ENCODE data around the gene NUP93. TPM values are rescaled to one million over a fixed set of nuclear protein-coding genes. Genes with fewer than 3 reads are reported as not detected.

NUP93 gene
- total and polyA plus RNA-seq, 2 experiments from 2014 or later: 23.5 to 35.7 TPM

- Histone ChIP-seq H3K4me3 (no peak overlapping the region), H3K79me2 (peaks cover 3% of the 10 kb centered on the region), H3K27me3 (no peaks in the 10 kb centered on the region), H3K4me2 (no peak overlapping the region), H3K9me3 (ENCODE audit: low read depth) (no peaks in the 10 kb centered on the region), H2AFZ (no peak overlapping the region), H3K4me1 (ENCODE audit: insufficient read depth) (no peaks in the 10 kb centered on the region), H3K36me3 (replicated peaks; ENCODE audit: insufficient read depth, low read depth) (no peaks in the 10 kb centered on the region), H3K9me2 (replicated peaks; ENCODE audit: insufficient read depth) (no peaks in the 10 kb centered on the region), H3K27ac (no peak overlapping the region), H4K20me1 (ENCODE audit: insufficient read depth, poor library complexity, severe bottlenecking) (no peaks in the 10 kb centered on the region)
- no peak for DNase-seq (ENCODE audit: low spot score)
- no peak for TF ChIP-seq EZH2phosphoT487 (IDR thresholded peaks at IDR 0.05; ENCODE audit: low read depth, severe bottlenecking, unreplicated experiment)
These were observed 25.1 kb downstream of the NUP93 start for GRCh38 chr16:56755038-56755437.

GRCh38 chr16:56758432-56758831 is 28.5 kb downstream of the NUP93 start:
- Histone ChIP-seq H4K20me1 (ENCODE audit: insufficient read depth, poor library complexity, severe bottlenecking) (no peaks in the 10 kb centered on the region), H3K4me2 (no peak overlapping the region), H3K27ac (no peak overlapping the region), H3K4me3 (no peak overlapping the region), H3K36me3 (replicated peaks; ENCODE audit: insufficient read depth, low read depth) (no peaks in the 10 kb centered on the region), H3K4me1 (ENCODE audit: insufficient read depth) (no peaks in the 10 kb centered on the region), H2AFZ (no peak overlapping the region), H3K79me2 (peaks cover 3% of the 10 kb centered on the region), H3K27me3 (no peaks in the 10 kb centered on the region), H3K9me2 (replicated peaks; ENCODE audit: insufficient read depth) (no peaks in the 10 kb centered on the region), H3K9me3 (ENCODE audit: low read depth) (no peaks in the 10 kb centered on the region)
- 91% methylated on average over 3 of the region's 3 CpGs for WGBS (ENCODE audit: low lambda C conversion rate, missing lambda C conversion rate)
- TF ChIP-seq EZH2phosphoT487 (IDR thresholded peaks at IDR 0.05; ENCODE audit: low read depth, severe bottlenecking, unreplicated experiment) (no peak), EZH2 (IDR thresholded peaks at IDR 0.05; ENCODE audit: borderline replicate concordance) (no peak), CTCF (IDR thresholded peaks at IDR 0.05; ENCODE audit: poor library complexity) (no peak)
- DNase-seq (ENCODE audit: low spot score): no peak

GRCh38 chr16:56758930-56759329 is 29.0 kb downstream of the NUP93 start:
- no peak overlapping the region for H2AFZ ChIP-seq
- TF ChIP-seq CTCF (IDR thresholded peaks at IDR 0.05; ENCODE audit: poor library complexity) (no peak), EZH2 (IDR thresholded peaks at IDR 0.05; ENCODE audit: borderline replicate concordance) (no peak)
- H3K4me1 ChIP-seq (ENCODE audit: insufficient read depth): no peaks in the 10 kb centered on the region
- H4K20me1 ChIP-seq (ENCODE audit: insufficient read depth, poor library complexity, severe bottlenecking): no peaks in the 10 kb centered on the region
- H3K36me3 ChIP-seq (replicated peaks; ENCODE audit: insufficient read depth, low read depth): no peaks in the 10 kb centered on the region
- WGBS (ENCODE audit: low lambda C conversion rate, missing lambda C conversion rate): 91% methylated on average over 4 of the region's 4 CpGs
- H3K9me3 ChIP-seq (ENCODE audit: low read depth): no peaks in the 10 kb centered on the region
- no peaks in the 10 kb centered on the region for H3K9me2 ChIP-seq (replicated peaks; ENCODE audit: insufficient read depth)
- H3K27ac ChIP-seq: no peak overlapping the region
- H3K79me2 ChIP-seq: peaks cover 3% of the 10 kb centered on the region
- no peaks in the 10 kb centered on the region for H3K27me3 ChIP-seq
- H3K4me3 ChIP-seq: no peak overlapping the region
- no peak overlapping the region for H3K4me2 ChIP-seq
- no peak for DNase-seq (ENCODE audit: low spot score)

- H3K4me2 ChIP-seq: no peak overlapping the region
- DNase-seq (ENCODE audit: low spot score): no peak
- no peaks in the 10 kb centered on the region for H3K36me3 ChIP-seq (replicated peaks; ENCODE audit: insufficient read depth, low read depth)
- H3K27me3 ChIP-seq: no peaks in the 10 kb centered on the region
- WGBS (ENCODE audit: low lambda C conversion rate, missing lambda C conversion rate): 86% methylated on average over 1 of the region's 1 CpG
- H3K9me2 ChIP-seq (replicated peaks; ENCODE audit: insufficient read depth): no peaks in the 10 kb centered on the region
- no peaks in the 10 kb centered on the region for H3K4me1 ChIP-seq (ENCODE audit: insufficient read depth)
- no peak overlapping the region for H2AFZ ChIP-seq
- no peak overlapping the region for H3K4me3 ChIP-seq
- H3K27ac ChIP-seq: no peak overlapping the region
- TF ChIP-seq EZH2 (IDR thresholded peaks at IDR 0.05; ENCODE audit: borderline replicate concordance) (no peak), CTCF (IDR thresholded peaks at IDR 0.05; ENCODE audit: poor library complexity) (no peak)
- no peaks in the 10 kb centered on the region for H3K9me3 ChIP-seq (ENCODE audit: low read depth)
- H4K20me1 ChIP-seq (ENCODE audit: insufficient read depth, poor library complexity, severe bottlenecking): no peaks in the 10 kb centered on the region
- H3K79me2 ChIP-seq: no peaks in the 10 kb centered on the region
These were observed 33.5 kb downstream of the NUP93 start for GRCh38 chr16:56763291-56763916.

All from hepatocyte (in vitro differentiated cells).